GM23248 (cell line): ENCODE results near the gene PLA2G2A. TPM values are rescaled to one million over a fixed set of nuclear protein-coding genes. Genes with fewer than 3 reads are reported as not detected.
"Not testable (repeated sequence)": the region's sequence is repeated elsewhere in the genome, so short reads cannot be mapped to it uniquely, and the experiment has no call there.

ENCODE experiments used
- DNase-seq: peaks from one replicate; pipeline ENCODE4 v3.0.0-alpha.2; 2015
- H2AFZ ChIP-seq: fragments of 200-600 bp; sonication (generic); 2 replicates; pipeline ENCODE4 v1.6.1; 2016; ENCODE audit warnings: antibody characterized with exemption
- H3F3A ChIP-seq: fragments of 200-600 bp; sonication (generic); 2 replicates; pipeline ENCODE4 v1.6.1; 2016; ENCODE audit warnings: mild to moderate bottlenecking, antibody characterized with exemption, mixed run types; ENCODE audit not compliant: insufficient read depth
- H3K27ac ChIP-seq: fragments of 200-600 bp; sonication (generic); 2 replicates; pipeline ENCODE4 v1.5.1; 2016; ENCODE audit warnings: mild to moderate bottlenecking
- H3K27me3 ChIP-seq: fragments of 200-600 bp; sonication (generic); replicated peaks from 2 replicates; pipeline ENCODE4 v1.6.1; 2016; ENCODE audit warnings: mild to moderate bottlenecking; ENCODE audit not compliant: insufficient read depth
- H3K36me3 ChIP-seq: fragments of 200-600 bp; sonication (generic); 2 replicates; pipeline ENCODE4 v1.6.1; 2016; ENCODE audit warnings: low read depth, mild to moderate bottlenecking
- H3K4me1 ChIP-seq: fragments of 200-600 bp; sonication (generic); 2 replicates; pipeline ENCODE4 v1.6.1; 2016; ENCODE audit warnings: mild to moderate bottlenecking; ENCODE audit not compliant: insufficient read depth
- H3K4me2 ChIP-seq: fragments of 200-600 bp; sonication (generic); one replicate; pipeline ENCODE4 v1.6.1; 2016; ENCODE audit warnings: mild to moderate bottlenecking; ENCODE audit not compliant: unreplicated experiment
- H3K4me3 ChIP-seq: fragments of 200-600 bp; sonication (generic); 2 replicates; pipeline ENCODE4 v1.5.1; 2016; ENCODE audit warnings: mild to moderate bottlenecking
- H3K79me2 ChIP-seq: fragments of 200-600 bp; sonication (generic); 2 replicates; pipeline ENCODE4 v1.6.1; 2016; ENCODE audit warnings: mild to moderate bottlenecking; ENCODE audit not compliant: insufficient read depth
- H3K9ac ChIP-seq: fragments of 200-600 bp; sonication (generic); 2 replicates; pipeline ENCODE4 v1.6.1; 2016; ENCODE audit warnings: mild to moderate bottlenecking
- H3K9me2 ChIP-seq: fragments of 200-600 bp; sonication (generic); 2 replicates; pipeline ENCODE4 v1.6.1; 2016; ENCODE audit warnings: mixed run types, mild to moderate bottlenecking, moderate library complexity; ENCODE audit not compliant: insufficient read depth
- H3K9me3 ChIP-seq: fragments of 200-600 bp; sonication (generic); one replicate; pipeline ENCODE4 v1.6.1; 2017; ENCODE audit warnings: low read depth
- H4K20me1 ChIP-seq: fragments of 200-600 bp; sonication (generic); 2 replicates; pipeline ENCODE4 v1.6.0; 2016; ENCODE audit not compliant: insufficient read depth
- EZH2 ChIP-seq: fragments of 200-600 bp; sonication (generic); IDR thresholded peaks from 2 replicates; pipeline ENCODE4 v1.6.1; 2018; ENCODE audit warnings: antibody characterized with exemption, mild to moderate bottlenecking; ENCODE audit not compliant: insufficient read depth, poor library complexity, severe bottlenecking
- EZH2phosphoT487 ChIP-seq: fragments of 200-600 bp; sonication (generic); IDR thresholded peaks from 2 replicates; pipeline ENCODE4 v1.6.1; 2018; ENCODE audit warnings: antibody characterized with exemption, moderate library complexity, mild to moderate bottlenecking, low read depth; ENCODE audit not compliant: insufficient read depth
- WGBS, 2 experiments: methylation state at CpG; one replicate each; pipeline ENCODE4 v1.1.6; 2015 to 2017; ENCODE audit warnings: low lambda C conversion rate in 2 of 2, low coverage in 1 of 2; ENCODE audit errors: missing lambda C conversion rate in 2 of 2; 5-methylcytosine and 5-hydroxymethylcytosine counted together
- in situ Hi-C: fragments of 300-500 bp; cut with MboI; formaldehyde crosslinking; loops from 2 replicates; pipeline ENCODE4 v1.15.0; 2020
- polyA plus RNA-seq: library from polyadenylated mRNA; unstranded; fragments of >200 nt; fragmentation: Nextera tagmentation; extraction: Ambion mirVana; gene quantifications from 2 replicates; pipeline ENCODE4 v1.2.1, GENCODE V29; 2016
- total RNA-seq: library from RNA; depleted of rRNA; stranded (reverse); fragments of >200 nt; shearing (Covaris generic); gene quantifications from 2 replicates; pipeline ENCODE4 v1.2.3, GENCODE V29; 2014

The PLA2G2A gene
- total and polyA plus RNA-seq, 2 experiments from 2014 or later, result 0.35 TPM; not detected in 1

DNA sequence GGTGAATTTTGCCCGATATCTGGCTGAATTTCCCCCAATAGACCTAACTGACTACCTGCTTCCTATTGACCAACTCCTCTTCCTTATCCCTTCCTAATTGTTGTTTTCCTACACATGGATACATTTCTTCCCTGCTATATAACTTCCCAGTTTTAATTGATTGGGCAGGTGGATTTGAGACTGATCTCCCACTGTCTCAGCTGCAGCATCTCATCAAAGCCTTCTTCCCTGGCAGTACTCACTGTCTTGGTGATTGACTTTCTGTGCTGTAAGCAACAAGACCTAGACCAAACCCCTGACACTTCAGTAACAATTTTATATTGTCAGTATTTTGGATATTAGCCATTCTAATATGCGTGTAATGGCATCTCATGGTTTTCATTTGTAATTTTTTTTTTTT is 11.3 kb upstream of the PLA2G2A start:
- Histone ChIP-seq H3K4me1 (no peaks in the 10 kb centered on the region), H3K9ac (no peak overlapping the region), H3F3A (no peaks in the 10 kb centered on the region), H4K20me1 (no peaks in the 10 kb centered on the region), H3K4me3 (no peak overlapping the region), H3K4me2 (no peak overlapping the region), H3K27ac (no peak overlapping the region), H3K36me3 (no peaks in the 10 kb centered on the region), H3K27me3 (peaks cover 61% of the 10 kb centered on the region), H3K9me2 (no peaks in the 10 kb centered on the region), H3K79me2 (no peaks in the 10 kb centered on the region), H3K9me3 (no peaks in the 10 kb centered on the region), H2AFZ (no peak overlapping the region)
- no peak for TF ChIP-seq EZH2phosphoT487
- no peak for TF ChIP-seq EZH2
- in situ Hi-C loops, result no loop called here
- WGBS, 2 experiments, result 76 to 83% methylated on average over 2 of the region's 2 CpGs
- DNase-seq, result no peak

DNA sequence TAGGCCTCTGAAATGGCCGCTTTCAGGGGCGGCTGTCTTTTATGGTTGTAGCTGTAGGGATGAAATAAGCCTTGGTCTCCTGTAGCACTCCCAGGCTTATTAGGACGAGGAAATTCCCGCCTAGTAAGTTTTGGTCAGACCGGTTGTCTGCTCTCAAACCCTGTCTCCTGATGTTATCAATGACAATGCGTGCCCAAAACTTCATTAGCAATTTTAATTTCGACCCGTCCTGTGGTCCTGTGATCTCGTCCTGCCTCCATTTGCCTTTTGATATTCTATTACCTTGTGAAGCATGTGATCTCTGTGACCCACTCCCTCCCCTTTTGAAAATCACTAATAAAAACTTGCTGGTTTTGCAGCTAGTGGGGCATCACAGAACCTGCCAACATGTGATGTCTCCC is 10.8 kb upstream of the PLA2G2A start:
- H3K9ac ChIP-seq, H3K9me2 ChIP-seq, in situ Hi-C loops, H3K79me2 ChIP-seq, H2AFZ ChIP-seq, H3K36me3 ChIP-seq, H4K20me1 ChIP-seq, H3K4me1 ChIP-seq, H3F3A ChIP-seq, H3K9me3 ChIP-seq, H3K27ac ChIP-seq, H3K4me2 ChIP-seq, DNase-seq, H3K4me3 ChIP-seq: not testable (repeated sequence)
- WGBS, 2 experiments, result 55 to 63% methylated on average over 9 of the region's 9 CpGs
- peaks cover 60% of the 10 kb centered on the region for H3K27me3 ChIP-seq

DNA sequence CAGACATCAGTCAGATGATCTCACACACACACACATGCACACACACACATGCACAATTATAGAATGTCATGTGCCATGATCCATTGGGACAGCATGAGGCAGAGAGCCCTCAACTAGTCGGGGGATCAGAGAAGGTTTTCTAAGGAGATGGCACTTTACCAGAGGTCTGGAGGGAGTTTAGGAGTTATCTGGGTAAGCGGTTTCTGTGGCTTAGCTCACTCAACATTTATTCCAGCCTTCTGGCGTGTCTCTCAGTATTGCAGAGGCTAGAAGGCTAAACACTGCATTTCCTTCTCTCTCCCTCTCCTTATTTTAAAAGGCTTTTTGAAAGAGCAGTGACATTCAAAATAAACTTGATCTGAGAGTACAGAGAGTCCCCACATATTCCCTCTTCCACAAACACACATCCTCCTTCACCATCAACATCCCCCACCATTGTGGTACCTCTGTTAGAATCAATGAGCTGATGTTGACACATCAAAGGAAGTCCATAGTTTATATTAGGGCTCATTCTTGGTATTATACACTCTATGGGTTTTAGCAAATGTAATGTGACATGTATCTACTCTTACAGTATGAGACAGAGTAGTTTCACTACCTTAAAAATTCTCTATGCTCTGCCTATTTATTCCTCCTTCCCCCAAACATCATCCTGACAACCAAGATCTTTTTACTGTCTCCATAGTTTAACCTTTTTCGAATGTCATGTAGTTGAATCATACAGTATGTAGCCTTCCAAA is 9.0 kb upstream of the PLA2G2A start:
- Histone ChIP-seq H3K4me1 (no peaks in the 10 kb centered on the region), H2AFZ (no peak overlapping the region), H3K9me2 (no peaks in the 10 kb centered on the region), H3K4me3 (no peak overlapping the region), H3K9ac (no peak overlapping the region), H3K36me3 (no peaks in the 10 kb centered on the region), H3F3A (no peaks in the 10 kb centered on the region), H3K4me2 (no peak overlapping the region), H3K27me3 (peaks cover 52% of the 10 kb centered on the region), H3K9me3 (no peaks in the 10 kb centered on the region), H3K27ac (no peak overlapping the region), H3K79me2 (no peaks in the 10 kb centered on the region), H4K20me1 (no peaks in the 10 kb centered on the region)
- in situ Hi-C loops, result no loop called here
- TF ChIP-seq EZH2, result no peak
- no peak for TF ChIP-seq EZH2phosphoT487
- WGBS, 2 experiments, result 21 to 22% methylated on average over 4 of the region's 4 CpGs
- DNase-seq, result no peak

DNA sequence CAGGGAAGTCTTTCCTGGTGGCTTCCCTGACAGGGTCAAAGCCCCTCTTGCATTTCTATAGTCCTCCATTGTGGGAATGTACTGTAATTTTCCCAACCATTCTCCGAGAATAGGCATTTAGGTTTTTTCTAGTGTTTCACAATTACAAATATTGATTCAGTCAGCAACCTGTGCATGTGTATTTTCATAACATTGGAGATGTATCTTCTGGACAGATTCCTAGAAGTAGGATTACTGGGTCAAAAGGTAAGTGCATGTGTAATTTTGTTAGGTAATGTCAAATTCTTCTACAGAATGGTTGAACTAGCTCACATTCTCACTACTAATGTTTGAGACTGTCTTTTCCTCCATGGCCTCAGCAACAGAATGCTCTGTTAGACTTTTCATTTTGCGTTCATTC is 8.3 kb upstream of the PLA2G2A start:
- in situ Hi-C loops, result no loop called here
- H4K20me1 ChIP-seq, result no peaks in the 10 kb centered on the region
- H2AFZ ChIP-seq, result no peak overlapping the region
- no peak for DNase-seq
- no peaks in the 10 kb centered on the region for H3K36me3 ChIP-seq
- 48 to 56% methylated on average over 2 of the region's 2 CpGs for WGBS, 2 experiments
- H3K27ac ChIP-seq, result no peak overlapping the region
- H3K9ac ChIP-seq, result no peak overlapping the region
- H3K4me1 ChIP-seq, result no peaks in the 10 kb centered on the region
- H3K27me3 ChIP-seq, result peaks cover 45% of the 10 kb centered on the region
- H3K9me3 ChIP-seq, result no peaks in the 10 kb centered on the region
- no peaks in the 10 kb centered on the region for H3F3A ChIP-seq
- H3K9me2 ChIP-seq, result no peaks in the 10 kb centered on the region
- no peak for TF ChIP-seq EZH2phosphoT487
- TF ChIP-seq EZH2, result no peak
- H3K4me2 ChIP-seq, result no peak overlapping the region
- H3K79me2 ChIP-seq, result no peaks in the 10 kb centered on the region
- H3K4me3 ChIP-seq, result no peak overlapping the region

DNA sequence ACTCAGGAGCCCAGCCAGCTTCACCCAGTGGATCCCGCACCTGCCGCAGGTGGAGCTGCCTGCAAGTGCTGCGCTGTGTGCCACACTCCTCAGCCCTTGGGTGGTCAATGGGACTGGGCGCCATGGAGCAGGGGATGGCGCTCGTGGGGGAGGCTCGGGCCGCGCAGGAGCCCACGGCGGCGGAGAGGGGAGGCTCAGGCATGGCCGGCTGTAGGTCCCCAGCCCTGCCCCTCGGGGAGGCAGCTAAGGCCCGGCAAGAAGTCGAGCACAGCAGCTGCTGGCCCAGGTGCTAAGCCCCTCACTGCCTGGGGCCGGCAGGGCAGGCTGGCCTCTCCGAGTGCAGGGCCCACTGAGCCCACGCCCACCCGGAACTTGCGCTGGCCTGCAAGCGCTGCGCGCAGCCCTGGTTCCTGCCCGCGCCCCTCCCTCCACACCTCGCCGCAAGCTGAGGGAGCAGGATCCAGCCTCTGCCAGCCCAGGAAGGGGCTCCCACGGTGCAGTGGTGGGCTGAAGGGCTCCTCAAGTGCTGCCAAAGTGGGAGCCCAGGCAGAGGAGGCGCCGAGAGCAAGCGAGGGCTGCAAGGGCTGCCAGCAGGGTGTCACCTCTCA is 5.1 kb upstream of the PLA2G2A start:
- 83 to 86% methylated on average over 20 to 32 of the region's 32 CpGs for WGBS, 2 experiments
- H4K20me1 ChIP-seq, in situ Hi-C loops: not testable (repeated sequence)

More for the DNA sequence above, 5.1 kb upstream of the PLA2G2A start:
- H3K79me2 ChIP-seq, H3K9me2 ChIP-seq, H3K4me1 ChIP-seq, H3F3A ChIP-seq, H3K4me3 ChIP-seq, H3K27ac ChIP-seq, DNase-seq, H2AFZ ChIP-seq, H3K4me2 ChIP-seq, H3K36me3 ChIP-seq, H3K9me3 ChIP-seq, H3K9ac ChIP-seq: not testable (repeated sequence)
- H3K27me3 ChIP-seq, result peaks cover 46% of the 10 kb centered on the region
